ENCODE measurements around the gene LARP4B.

The LARP4B gene

DNA sequence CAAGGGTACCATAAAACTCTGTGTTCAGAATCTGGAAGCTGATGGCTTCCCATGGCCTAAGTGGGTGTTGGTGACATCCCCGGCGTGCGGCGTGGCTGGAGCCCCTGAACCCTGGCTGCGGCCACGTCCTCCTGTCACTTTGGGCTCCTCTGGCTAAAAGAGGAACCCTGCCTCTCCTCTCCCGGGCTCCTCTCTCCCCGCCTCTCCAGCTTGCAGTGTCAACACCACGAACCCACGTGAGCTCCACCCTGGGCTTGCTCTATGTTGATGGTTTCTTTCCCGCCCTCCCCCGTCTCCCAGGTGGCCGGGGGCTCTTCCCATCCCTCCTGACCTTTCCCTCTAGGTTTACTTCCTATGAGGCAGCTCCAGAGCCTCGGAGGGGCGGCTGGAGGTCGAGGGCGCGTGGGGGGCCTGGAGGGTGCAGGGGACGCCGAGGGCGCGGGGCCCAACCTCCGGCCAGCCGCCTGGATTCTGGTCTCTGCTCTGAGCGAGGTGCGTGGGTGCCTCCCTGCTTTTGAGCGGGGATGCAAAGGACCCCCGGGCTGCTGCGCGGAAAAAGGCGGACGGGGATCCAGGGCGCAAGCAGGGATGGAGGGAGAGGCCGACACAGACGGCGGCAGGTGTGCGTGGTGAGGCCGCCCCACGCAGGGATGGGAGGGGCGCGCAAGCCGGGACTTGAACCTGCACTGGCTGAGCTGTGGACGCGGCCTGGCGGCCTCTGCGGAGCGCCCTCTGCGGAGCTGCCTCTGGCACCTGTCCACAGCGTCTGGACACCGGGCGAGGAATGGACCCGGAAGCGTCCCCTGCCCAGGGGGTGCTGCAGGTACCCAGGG is 126.5 kb downstream of the LARP4B start:
- DNase-seq = no peak

- no peak for DNase-seq
Observed at GRCh38 chr10:804191-804781, 127.2 kb downstream of the LARP4B start.

GRCh38 chr10:803041-803741 is 128.3 kb downstream of the LARP4B start:
- DNase-seq = no peak

DNA sequence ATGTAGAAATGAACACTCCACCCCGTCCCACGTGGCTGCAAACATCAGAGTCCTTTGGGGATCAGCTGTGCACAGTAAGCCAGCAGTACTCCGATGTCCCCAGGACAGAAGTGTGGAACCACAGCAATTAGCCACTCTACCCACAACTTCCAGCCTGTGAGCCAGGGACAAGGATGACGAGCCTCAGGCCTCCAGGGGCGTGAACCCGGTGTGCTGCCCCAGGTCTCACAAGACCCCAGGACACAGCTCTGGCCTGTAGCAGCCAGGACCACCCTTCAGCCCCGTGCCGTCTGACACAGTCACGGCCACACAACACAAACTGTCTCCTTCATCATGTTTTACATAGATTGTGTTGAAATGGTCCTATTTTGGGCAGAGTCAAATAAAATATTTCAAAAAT is 129.0 kb downstream of the LARP4B start:
- DNase-seq = no peak

DNA sequence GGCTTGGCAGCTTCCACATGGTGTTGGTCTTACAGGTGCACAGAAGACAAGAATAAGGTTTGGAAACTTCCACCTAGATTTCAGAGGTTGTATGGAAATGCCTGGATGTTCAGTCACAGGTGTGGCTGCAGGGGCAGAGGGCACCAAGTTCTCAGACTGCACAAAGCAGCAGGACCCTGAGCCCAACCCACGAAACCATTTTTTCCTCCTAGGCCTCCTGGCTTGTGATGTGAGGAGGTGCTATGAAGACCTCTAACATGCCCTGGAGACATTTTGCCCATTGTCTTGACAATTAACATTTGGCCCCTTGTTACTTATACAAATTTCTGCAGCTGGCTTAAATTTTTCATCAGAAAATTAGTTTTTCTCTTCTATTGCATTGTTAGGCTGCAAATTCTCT is 134.3 kb downstream of the LARP4B start:
- DNase-seq = no peak

GRCh38 chr10:796233-796632 is 135.3 kb downstream of the LARP4B start:
- DNase-seq = no peak

GRCh38 chr10:794382-794956 is 137.0 kb downstream of the LARP4B start:
- no peak for DNase-seq

- DNase-seq = no peak
Observed at GRCh38 chr10:792792-793100, 138.8 kb downstream of the LARP4B start.

DNA sequence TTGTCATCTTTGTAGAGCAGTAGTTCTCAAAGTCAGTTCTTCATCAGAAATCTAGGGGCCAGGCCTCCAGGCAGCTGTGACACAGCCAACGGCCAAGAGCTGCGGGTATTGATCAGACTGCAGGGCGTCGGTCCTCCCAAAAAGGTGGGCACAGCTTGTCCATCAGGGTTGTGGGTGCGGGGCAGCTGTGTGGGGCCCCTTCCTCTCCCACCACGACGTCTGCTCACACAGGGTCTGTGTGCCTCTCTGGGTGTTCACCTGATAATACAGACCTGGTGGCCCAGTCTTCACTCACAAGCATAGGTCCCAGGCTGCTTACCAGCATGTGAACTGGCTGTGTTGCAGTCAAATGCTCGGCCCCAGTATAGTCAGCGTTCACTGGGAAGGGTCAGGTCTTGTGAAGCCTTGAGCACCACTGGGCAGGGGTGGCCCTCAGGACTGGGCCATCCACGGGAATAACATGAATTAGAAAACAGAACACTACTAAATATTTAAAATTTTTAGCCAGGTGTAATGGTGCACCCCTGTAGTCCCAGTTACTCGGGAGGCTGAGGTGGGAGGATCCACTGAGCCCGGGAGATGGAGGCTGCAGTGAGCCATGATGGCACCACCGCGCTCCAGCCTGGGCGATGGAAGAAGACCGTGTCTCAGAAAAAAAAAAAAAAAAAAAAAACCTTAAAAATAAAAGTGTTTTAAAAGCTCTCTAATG is 139.3 kb downstream of the LARP4B start:
- no peak for DNase-seq

- DNase-seq = no peak
Observed at GRCh38 chr10:791639-792038, 139.9 kb downstream of the LARP4B start.

GRCh38 chr10:790821-791551 is 140.5 kb downstream of the LARP4B start:
- no peak for DNase-seq

GRCh38 chr10:789831-790701 is 141.4 kb downstream of the LARP4B start:
- DNase-seq = no peak

DNA sequence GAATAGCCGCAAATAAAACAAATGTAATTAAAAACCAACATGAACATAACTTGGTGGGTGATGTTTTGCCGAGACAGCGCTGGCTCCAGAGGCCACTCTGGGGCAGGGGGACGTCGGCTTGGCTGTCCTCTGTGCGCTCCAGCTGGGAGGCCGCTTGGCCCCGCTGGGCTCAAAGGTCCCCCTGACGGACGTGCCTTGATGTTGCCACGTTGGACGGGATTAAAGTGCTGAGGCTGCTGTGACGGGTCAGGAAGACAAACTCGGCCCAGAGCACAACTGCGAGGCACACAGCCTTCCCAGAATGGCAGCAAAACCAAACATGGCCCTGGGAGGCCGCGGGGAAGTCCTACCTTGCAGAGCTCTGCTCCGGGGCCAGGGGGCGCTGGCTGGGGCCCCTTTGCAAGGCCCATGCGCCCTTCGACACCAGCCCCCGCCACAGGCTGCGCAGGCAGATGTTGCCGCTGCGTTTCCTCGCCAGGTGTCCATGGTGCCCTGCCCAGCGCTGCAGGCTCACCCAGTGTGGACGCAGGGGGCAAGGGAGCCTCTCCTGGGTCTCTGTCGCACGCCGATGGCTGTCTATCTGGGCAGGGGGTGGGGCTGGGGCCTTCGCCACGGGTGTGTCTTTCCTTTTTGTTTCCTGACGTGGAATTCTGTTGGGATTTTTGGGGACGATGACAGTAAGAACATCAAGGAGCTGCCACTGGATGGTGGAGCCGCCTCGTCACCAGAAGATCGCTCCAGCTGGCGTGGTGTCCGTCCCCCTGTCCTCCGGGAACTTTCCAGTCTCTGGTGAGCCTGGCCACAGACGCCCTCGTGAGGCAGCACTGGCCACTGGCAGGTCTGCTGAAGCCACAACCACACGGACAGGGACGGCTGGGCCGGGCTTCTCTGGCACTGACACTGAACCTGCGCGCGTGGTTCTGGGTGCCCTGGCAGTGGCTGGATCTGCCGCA is 142.4 kb downstream of the LARP4B start:
- no peak for DNase-seq

GRCh38 chr10:787933-788651 is 143.4 kb downstream of the LARP4B start:
- DNase-seq = no peak

GRCh38 chr10:786633-787474 is 144.7 kb downstream of the LARP4B start:
- DNase-seq = no peak

GRCh38 chr10:785861-786214 is 145.7 kb downstream of the LARP4B start:
- no peak for DNase-seq

- no peak for DNase-seq
Observed at GRCh38 chr10:785089-785860, 146.2 kb downstream of the LARP4B start.
